Cortex of kidney (tissue), 1 donor: Measurements from ENCODE around the gene FAM53B.

ENCODE experiments used
- DNase-seq: peaks from one replicate; lab custom pipeline; 2025; lab: John Stamatoyannopoulos, UW

The FAM53B gene

DNA sequence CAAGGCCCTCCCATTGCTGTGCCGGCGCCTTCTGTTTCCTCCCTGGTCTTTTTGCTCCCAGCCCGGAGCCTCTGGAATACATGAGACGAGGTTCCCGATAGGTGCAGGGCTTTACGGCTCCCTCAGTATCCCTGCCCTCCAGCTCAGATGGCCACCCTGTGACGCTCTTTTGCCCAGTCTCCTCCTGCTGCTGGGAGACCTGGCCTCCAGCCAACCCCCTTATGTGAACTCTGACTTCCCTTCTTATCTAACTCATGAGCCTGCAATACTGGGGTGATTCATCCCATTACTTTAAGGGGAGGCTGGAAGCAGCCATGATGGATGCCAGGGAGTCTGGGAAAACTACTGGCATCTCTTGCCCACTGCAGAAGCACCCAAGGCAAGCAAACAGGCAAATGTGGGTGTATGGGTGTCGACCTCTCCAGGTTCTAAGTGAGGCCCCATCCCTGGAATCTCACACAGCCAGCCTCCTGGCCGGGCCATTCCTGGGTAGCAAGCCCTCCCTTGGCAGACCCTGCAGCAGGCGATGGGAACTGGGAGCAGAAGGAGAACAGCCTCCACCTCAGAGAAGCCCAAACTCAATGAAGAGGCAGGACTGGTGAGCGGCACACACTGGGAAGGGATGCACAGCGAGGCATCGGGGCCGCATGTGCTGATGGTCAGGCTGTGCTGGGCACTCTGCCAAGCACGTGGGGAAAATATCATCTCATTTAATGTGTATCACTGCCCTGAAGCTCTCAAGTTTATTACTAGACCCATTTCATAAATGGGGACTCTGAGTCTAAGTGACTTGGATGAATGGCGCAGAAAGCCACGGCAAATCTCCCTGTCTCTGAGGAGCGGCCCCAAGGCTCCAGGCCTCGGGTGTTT is 97.5 kb downstream of the FAM53B start:
- DNase-seq, result no peak

DNA sequence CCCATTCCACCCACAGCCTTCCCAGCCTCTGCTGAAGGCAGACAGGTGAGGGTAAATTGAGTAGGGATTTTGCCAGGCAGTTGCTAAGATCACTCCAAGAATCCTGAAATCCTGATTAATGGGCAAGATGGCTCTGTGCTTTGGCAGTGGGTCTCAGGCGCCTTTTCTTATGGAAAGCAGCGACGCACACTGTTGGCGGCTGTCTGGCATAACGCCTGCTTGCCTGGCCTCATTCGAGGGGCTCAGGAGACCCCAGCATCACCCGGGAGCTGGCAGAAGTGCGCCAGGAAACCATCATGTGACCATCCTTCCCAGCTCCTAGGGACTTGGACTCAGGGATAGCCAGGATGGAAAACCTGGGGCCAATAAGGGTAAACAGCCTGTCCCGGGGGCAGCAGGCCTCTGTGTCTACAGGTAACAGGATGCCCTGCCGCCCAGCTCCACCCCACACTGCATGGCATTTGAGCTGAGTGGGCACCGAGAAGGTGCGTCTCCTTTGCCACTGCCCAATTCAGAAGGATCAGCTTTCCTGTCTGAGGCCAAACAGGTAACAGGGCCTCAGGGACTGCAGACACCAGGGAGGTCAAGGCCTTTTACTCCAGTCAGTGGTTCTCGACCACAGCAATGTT is 98.6 kb downstream of the FAM53B start:
- DNase-seq, result no peak

DNA sequence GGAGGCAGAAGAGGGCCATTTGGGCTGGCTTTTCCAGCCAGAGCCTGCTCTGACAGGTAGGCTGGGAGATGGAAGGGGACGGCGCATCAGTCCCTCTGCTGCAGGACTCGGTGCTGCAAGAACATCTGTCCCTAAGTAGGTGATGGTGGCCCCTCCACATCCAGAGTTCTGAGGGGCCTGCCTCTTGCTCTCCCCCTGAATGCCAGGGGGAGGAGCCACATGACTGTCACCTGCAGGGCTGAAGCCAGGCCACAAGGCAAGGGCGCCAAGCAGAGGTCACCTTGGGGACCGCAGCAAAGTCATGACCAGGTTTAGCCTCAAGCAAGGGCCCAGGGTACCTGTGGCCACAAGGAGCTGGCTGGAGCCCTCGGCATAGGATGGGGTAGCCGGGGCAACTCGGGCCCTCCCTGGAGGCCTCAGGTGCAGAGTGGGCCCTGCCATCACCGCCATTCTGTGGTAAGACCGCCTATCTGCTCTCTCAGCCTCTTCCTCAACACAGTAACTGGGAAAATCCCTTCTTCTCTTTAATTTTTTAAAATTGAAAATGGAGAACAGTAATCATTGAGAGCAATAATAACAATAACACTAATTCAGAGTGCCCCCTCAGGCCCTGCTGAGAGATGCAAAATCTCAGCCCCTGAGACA is 99.3 kb downstream of the FAM53B start:
- DNase-seq, result no peak

DNA sequence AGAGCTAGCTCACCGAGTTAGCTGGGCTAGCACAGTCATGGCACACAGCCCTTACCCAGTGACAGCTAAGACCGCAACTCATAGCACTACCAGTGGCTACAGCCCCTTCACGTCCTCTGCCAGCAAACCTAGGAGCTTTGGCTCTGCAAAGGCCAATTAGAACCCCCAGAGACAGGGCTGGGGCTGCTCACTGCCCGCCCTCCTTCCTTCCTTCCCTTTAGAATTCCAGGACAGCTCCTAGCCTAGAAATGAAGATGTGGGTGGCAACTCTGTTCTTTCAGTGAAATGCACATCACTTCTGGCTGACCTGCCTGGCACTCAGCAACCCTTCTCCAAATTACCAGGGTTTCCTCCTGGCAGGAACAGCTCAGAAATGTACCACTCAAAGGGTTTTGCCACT is 99.9 kb downstream of the FAM53B start:
- no peak for DNase-seq

DNA sequence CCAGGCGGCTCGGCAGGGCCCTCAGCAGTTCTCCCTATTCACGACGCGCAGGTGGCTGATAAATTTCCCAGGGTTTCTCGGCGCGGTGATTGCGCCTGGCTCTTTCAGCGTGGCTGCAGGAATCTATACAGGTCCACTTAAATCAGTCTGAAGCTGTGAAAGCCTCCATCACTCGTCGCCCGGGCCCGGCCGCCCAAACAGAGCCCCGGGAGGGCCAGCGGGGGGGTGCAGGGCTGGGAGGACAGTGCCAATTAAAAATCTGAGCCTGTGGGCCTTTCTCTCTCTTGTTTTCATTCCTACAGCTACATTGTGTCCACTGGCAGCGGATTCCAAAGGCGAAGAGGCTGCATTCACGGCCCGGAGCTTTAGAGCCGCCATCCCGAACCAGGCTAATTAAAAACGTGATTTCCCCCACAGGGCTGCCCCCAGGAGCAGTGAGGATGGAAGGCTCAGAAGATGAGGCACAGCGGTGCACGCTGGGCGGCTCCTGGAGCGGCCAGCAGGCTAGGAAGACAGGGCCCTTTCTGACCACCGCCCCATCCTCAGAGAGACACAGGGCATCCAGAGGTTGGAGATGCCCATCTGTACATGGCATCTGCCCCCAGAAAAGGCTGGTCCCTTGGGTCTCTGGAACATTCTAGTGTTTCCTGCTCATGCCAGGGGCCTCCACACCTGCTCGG is 100.7 kb downstream of the FAM53B start:
- no peak for DNase-seq

DNA sequence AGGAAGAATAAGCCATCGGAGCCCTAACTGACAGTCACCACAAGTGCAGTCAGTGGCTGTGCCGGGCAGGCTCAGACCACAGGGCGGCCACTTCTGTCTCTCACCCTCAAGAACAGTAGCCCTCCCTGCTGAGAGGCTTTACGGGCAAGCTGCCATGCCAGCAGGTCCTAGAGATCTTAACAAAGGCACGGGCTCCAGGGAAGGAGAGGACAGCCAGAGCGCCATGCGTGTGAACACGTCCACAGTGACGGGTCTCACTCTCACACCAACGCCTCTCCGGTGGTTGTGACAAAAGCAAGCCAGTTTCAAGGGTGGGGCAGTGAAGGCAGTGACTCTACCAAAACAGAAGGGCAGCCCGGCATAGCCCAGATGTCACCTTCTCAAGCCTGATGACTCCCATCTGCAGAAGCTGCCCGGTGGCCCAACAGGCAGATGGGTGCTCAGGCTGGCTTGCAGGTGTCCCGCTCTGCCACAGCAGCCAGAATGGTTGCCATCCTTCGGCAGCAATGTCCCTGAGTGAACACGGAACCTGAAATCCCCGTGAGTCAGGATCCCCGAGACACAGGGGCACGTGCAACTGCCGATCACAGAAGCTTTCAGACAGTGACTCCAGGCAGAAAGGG is 102.0 kb downstream of the FAM53B start:
- DNase-seq, result no peak

DNA sequence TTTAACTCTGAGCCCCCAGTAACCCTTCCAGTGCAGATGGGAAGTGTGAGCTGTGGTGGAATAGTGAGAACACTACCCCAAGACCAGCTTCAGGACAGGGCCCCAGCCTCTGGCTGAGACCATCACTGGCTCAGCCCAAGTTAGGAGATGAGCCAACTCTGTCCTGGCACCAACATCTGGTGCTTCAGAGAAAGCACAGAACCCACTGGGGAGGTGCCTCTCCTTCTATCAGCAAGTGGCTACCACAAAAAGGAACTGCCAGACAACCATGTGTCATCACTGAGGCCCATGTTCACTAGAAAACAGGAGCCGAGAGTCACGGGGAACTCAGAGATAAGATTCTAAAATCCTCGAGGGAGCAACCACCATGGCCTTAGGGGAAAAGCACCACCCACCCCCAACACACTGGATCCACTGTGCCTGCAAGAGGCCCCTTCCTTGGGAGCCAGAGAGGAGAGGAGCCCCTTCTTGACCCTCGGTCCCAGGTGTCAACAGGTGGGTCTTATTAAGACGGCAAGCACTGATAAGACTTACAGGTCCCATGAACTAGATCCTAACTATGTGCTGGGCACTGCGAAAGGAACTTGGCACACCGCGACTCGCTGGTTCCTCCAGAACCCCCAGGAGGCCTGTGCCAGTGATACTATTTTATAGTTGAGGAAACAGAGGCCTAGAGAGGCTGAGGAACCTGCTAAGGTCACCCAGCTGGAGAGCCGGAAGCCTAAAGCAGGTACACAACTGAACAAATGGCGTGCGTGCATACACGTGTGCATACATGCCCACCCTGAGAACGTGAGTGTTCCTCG is 102.7 kb downstream of the FAM53B start:
- DNase-seq, result no peak

DNA sequence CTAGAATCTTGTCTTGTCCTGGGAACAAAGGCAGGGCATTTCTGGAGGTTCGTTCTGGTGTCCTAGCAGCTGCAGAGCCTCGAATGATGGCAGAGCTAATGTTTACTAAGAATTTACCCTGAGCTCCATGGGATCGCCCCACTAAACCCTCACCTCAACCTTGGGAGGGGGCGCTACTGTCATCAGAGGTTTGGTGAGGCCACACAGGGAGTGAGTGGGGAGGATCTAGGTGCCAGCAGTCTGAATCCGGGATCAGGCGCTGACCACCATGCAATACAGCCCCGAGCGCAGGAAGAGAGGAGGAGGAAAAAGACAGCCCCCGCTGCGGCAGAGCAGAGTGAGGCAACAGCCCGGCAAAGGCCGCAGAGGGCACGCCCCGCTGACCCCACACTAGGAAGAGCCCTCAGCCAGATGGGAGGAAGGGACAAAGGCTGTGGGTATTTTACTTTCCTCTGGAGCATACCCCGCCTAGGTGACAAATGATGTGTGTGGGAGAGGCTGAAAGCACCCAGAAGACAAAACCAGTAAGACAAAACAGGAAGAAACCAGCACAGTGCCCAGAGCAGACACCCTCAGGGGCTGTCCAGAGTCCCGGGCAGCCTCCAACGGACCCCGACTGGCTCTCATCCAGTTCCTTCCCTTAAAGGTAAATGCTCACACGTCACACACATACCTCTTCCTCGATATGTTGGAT is 103.5 kb downstream of the FAM53B start:
- no peak for DNase-seq

DNA sequence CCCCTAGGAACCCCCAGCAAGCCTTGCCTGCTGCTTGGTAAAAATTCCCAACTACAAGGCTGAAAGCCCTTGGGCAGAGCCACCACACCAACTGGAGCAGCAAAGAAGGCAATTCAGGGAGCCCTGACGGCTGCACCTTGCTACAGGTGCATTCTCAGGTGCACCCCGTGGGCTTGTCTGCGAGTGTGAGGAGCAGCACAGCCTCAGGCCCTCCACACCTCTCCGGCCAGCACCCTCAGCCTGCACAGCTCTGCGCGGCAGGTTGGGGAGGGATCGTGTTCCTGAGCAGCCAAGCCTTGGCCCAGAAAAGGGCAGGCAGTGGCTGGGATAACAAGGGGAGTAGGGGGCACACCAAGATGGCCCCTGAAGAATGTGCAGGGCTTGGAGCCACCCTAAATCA is 104.1 kb downstream of the FAM53B start:
- no peak for DNase-seq

DNA sequence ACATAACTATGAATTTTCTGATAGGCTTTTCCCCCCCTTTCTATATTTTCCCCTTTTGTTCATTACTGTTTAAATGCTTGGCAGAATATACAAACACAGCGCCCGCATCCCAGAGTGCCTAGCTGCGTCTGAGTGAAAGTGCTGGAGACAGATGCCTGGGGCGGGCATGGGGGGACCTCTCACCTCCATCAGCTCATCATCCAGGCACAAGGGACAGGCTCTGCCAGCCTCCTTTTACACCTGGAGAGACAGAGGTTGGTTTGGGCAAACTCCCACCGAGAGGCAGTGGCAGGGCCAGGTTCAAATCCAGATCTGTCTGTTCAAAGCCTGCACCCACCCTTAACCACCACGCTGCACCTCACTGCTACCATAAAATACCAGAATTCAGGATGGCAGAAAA is 104.5 kb downstream of the FAM53B start:
- DNase-seq, result no peak

DNA sequence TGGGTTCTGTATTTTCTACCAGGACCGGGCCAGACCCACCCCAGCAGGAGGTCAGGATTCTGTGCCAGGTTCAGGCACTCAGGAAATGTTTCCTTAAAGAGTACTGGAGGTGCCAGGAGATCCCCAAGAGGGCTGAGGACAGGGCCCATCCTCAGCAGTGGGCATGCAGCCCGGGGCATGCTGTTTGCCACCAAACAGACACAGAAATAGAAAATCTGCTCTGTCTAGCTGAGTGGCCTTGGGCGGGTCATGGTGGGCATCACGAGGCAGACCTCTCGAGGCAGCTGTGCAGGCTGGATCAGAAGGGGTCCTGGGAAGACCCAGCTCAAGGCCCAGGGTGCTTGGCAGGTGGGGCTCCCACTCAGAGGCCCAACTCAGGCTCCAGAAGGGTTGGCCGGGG is 105.0 kb downstream of the FAM53B start:
- DNase-seq, result no peak

DNA sequence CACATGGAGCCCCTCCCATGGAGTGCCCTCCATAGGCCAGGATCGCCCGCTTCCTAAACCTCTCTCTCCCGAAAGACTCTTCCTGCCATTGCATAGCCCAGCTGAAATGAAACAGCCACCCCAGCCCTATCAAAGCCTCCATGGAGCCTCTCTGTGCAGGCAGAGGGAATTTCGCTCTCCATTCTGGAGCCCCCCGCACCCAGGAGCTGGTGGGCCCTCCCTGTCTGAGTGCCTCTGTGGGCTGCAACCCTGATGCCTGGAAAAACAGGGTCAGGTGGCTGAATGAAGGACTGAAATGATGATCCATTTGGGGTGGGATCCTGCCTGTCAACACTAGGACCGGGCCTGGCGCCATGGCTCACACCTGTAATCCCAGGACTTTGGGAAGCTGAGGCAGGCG is 106.4 kb downstream of the FAM53B start:
- no peak for DNase-seq

DNA sequence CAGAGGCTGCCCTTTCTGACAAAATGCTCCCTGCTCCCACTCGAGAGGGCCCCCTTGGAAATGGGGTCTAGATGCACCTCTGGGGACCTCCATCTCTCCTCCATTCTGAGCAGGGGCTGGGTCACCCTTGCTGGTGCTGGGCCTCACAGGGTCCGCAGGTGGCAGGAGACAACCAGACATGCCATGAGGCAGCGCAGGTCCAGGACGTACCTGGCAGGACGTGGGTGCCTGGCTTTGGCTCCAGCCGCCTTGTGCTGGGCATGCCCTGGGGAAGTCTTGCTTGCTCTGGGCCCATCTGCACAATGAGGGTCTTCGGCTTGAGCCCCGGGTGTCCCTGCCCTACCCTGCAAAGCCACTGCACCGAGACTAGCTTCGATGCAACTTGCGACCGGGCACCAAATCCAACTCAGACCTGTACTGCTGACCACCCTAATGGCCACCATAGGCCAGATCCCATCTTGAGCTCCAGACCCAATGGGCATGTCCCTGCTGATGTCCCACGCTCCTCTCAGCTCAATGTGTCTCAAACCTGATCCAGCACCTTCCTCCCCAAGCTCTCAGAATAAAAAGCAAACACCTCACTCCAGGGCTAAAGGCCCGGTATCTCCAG is 107.0 kb downstream of the FAM53B start:
- no peak for DNase-seq

DNA sequence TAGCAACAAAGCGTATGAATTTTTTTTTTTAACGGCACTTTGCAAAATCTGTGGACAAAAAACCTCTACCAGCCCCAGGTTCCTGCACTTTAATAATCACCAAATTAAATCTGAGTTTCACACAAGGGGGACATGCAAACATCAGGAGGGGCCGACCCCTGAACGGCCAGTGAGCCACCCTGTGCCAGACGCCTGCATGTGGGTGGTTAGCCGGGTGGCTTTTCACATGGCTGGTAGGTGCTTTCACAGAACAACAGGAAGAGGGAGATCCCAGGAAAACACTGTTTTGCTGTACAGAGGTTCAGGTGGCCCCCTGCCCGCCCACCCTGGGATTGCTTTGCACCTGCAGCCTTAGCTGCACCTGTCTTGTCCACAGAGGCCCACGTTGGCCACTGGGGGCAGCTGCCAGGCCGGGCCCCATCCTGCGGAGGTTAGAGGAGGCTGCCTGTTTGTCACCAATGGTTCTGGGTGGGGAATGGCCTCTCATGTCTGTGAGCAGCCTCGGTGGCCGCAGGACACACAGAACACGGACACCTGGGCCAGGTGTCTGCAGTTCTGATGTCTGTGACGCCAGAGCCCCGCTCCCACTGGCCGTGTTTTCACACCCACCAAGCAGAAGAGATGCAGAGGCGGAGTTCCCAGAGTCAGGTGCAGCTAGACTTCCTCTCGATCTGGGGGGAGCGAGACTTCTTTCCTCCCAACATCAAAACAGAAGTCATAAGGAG is 107.7 kb downstream of the FAM53B start:
- DNase-seq, result no peak

DNA sequence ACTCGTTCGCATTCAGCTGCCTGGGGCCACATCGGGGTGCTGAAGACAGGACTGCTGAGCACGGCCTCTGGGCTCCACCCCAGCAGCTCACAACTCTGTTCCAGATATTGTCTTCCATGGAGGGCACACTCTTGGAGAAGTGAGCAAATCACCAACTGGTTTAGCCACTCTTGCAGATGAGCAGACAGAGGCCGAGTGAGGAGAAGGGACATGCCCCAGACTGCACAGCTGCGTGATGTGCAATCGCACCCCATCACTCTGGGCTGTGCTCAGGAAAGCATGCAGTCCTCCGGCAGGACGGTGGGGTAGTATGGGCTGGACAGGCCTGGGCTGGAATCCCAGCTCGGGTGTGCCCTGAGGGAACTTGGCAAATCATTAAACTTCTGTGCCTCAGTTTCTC is 111.6 kb downstream of the FAM53B start:
- DNase-seq, result no peak

DNA sequence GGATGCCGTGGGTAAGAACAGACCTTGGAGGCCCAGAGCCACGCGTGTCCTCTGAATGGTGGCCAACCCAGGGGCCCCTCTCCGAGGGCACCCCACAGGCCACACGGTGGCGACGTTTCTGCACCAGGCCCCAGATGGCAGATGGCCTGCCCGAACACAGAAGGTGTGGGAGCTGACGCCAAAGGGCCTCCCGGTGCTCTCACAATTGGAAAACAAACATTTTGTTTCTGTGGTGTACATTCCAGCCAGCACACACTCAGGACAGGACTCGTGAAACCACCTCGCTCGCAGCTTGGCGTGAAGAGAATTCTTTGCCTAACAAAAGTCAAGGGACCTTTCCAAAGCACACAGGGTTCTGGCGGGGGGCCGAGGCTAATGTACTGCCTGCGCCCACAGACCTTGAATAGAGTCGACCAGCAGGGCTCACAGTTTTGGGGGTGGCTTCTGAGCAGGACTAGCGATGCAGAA is 112.1 kb downstream of the FAM53B start:
- no peak for DNase-seq

DNA sequence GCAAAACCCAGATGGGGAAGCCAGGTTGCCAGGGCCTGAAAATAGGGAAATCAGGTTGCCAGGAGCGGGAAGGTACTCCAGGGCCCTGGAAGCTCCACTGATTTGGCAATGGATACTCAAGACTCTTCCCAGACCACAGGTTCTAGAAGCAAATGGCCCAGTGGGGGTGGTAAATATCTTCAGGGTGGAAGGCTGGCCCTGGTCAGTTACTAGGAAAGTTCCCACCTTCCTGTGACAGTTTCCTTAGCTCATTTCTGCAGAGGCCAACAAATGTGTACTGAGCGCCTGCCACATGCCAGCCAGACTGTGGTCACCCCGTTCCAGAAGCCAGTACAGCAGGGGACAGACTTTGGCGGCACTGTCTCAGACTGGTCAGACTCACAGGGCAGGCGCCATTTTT is 113.6 kb downstream of the FAM53B start:
- no peak for DNase-seq

DNA sequence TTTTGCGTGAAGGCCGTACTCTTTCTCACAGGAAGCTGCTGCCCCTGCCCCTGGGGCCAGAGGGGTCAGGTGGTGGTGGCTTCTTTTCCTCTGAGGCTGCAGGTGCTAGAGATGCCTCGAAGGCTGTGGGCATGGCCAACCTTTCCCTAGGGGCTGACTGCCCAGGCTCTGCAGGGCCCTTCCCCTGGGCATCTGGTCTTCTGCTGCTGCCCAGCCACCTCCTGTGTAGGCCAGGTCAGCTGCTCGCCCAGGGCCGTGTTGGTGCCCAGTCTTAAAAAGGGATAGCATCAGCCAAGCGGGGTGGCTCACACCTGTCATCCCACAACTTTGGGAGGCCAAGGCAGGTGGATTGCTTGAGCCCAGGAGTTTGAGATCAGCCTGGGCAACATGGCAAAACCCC is 114.3 kb downstream of the FAM53B start:
- DNase-seq, result no peak

DNA sequence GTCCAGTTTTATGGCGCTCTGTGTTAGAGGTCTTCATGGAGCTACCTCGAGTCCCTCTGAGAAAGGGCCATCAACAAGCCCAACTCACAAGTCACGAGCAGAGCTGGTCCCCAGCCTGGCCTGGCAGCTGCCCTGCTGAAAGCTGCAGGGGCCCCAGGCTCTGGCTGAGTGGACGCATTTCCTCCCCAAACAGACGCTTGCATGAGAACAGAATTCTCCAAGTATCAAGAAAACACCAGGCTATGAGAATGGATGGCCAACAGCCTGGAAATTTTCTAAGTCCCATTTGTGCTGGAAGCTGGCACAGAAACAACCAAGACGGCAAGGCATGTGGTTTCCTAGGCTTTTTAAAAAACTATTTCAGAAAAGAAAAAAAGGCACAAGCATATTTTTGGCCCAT is 114.8 kb downstream of the FAM53B start:
- no peak for DNase-seq

DNA sequence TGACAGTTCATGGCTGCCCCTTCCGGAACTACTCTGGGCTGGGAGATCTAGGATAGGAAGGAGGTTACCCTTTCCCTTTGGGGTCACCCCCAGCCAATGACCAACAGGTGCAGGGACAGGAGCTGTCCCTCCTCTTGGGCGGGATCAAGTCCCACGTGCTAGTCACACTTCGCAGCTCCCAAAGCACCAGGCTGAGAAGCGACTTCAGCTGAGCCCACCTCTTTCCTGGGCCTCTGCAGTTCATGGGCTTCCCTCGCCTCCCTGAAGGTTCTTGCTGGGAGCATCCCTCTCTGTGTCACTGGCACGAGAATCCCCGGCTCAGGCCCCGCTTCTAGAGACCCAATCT is 115.5 kb downstream of the FAM53B start:
- no peak for DNase-seq
